Measurements from ENCODE around the gene DHX16.

DNA sequence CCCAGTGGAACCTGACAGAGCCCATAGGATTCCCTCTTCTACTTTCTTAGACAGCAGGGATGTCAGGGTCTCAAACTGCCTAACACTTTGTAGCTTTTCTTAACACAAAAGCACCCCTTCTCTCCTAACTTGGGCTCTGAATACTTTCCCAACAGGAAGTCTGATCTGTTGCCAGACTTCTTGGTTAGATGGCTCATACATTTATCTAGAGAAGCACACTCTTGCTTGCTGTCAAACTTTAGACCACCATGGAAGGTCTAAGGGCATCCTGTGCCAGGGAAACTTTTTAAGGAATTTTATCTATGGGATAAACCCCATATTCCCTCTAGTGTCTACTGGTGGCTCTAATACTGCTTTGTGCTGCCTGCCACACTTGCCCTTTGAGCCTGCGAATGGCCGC lies 29.1 kb downstream of the DHX16 start:
- TF ChIP-seq, protein P1, sequence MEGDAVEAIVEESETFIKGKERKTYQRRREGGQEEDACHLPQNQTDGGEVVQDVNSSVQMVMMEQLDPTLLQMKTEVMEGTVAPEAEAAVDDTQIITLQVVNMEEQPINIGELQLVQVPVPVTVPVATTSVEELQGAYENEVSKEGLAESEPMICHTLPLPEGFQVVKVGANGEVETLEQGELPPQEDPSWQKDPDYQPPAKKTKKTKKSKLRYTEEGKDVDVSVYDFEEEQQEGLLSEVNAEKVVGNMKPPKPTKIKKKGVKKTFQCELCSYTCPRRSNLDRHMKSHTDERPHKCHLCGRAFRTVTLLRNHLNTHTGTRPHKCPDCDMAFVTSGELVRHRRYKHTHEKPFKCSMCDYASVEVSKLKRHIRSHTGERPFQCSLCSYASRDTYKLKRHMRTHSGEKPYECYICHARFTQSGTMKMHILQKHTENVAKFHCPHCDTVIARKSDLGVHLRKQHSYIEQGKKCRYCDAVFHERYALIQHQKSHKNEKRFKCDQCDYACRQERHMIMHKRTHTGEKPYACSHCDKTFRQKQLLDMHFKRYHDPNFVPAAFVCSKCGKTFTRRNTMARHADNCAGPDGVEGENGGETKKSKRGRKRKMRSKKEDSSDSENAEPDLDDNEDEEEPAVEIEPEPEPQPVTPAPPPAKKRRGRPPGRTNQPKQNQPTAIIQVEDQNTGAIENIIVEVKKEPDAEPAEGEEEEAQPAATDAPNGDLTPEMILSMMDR (IDR thresholded peaks at IDR 0.05) = no peak
- TF ChIP-seq EZH2 (IDR thresholded peaks at IDR 0.05; ENCODE audit: borderline replicate concordance, insufficient read depth, low read depth, low read length, poor library complexity, severe bottlenecking) = no peak
